ENCODE data around the gene LYRM1.

DNA sequence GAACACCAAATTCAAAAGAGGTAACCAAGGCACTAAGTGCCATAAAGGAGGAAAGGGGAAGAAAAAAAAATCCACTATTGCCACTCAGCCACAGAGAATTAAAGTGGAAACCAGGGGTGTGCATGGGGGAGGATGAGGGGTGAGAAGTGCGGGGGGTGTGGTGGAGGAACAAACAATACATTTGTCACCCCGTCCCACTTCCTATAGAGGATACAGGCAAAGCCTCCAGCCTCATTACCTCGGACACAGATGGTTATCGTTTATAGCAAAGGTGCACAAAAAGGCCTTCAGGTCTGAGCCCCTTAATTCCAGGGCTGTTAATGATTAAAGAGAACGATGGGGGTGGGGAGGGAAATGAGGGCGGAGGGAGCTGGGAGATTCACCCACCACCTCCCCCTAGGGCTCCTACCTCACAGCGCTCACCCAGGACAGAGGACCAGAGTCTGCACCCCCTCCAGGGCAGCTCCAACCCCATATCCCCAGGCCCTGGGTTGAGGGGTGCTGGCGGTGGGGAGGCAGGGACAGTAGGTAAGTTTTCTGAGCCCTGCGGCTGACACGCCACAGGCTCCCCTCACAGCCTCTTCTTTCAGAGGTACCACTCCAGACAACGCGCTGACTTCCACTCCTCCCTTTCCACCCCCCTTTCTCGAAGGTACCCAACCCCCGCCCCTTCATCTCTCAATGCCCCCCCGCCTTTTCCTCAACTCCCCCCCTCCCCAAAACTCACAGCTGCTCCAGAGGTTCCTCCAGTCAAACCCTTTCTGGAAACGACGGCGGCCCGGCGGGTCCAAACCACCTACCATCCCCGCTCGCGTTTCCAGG lies 883 bp upstream of the LYRM1 start:
- TF ChIP-seq, protein P1, sequence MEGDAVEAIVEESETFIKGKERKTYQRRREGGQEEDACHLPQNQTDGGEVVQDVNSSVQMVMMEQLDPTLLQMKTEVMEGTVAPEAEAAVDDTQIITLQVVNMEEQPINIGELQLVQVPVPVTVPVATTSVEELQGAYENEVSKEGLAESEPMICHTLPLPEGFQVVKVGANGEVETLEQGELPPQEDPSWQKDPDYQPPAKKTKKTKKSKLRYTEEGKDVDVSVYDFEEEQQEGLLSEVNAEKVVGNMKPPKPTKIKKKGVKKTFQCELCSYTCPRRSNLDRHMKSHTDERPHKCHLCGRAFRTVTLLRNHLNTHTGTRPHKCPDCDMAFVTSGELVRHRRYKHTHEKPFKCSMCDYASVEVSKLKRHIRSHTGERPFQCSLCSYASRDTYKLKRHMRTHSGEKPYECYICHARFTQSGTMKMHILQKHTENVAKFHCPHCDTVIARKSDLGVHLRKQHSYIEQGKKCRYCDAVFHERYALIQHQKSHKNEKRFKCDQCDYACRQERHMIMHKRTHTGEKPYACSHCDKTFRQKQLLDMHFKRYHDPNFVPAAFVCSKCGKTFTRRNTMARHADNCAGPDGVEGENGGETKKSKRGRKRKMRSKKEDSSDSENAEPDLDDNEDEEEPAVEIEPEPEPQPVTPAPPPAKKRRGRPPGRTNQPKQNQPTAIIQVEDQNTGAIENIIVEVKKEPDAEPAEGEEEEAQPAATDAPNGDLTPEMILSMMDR (IDR thresholded peaks at IDR 0.05 in 4 of 5, conservative IDR thresholded peaks at IDR 0.05 in 1 of 5): no peak
- no peak for TF ChIP-seq POLR2A (IDR thresholded peaks at IDR 0.05)
